H1 (cell line): ENCODE data around the gene ELP6. TPM values are rescaled to one million over a fixed set of nuclear protein-coding genes. Genes with fewer than 3 reads are reported as not detected.

ENCODE experiments used
- CTCF ChIA-PET: fragments of 300-600 bp; sonication (Branson Sonifier 250); formaldehyde crosslinking; loops from one replicate; lab custom pipeline; 2021; ENCODE audit not compliant: partially characterized antibody; lab: Charles Lee
- POLR2A ChIA-PET: fragments of 300-600 bp; sonication (Branson Sonifier 250); formaldehyde crosslinking; loops from one replicate; lab custom pipeline; 2021; ENCODE audit warnings: inconsistent platforms; ENCODE audit not compliant: partially characterized antibody; lab: Charles Lee
- DNase-seq, 2 experiments: peaks; one replicate each; pipeline versions ENCODE4 v3.0.0 to v3.0.0-alpha.2; 2010 to 2022; ENCODE audit warnings: low spot score in 2 of 2, low read depth in 1 of 2, mixed read lengths in 1 of 2
- FAIRE-seq: peaks from 2 replicates; lab custom pipeline; 2011; peaks lifted over from hg19 to GRCh38; lab: Jason Lieb, UNC
- H2AFZ ChIP-seq: 2 replicates; pipeline ENCODE4 v1.8.1; 2012; ENCODE audit warnings: low read length, inconsistent platforms
- H2AK5ac ChIP-seq: 2 replicates; pipeline ENCODE4 v1.6.1; 2013; ENCODE audit warnings: low read depth, low read length
- H2BK120ac ChIP-seq: replicated peaks from 2 replicates; pipeline ENCODE3; 2013; ENCODE audit warnings: low read depth, low read length, inconsistent platforms
- H2BK12ac ChIP-seq: 2 replicates; pipeline ENCODE4 v1.6.1; 2013; ENCODE audit warnings: low read depth, low read length
- H2BK15ac ChIP-seq: 2 replicates; pipeline ENCODE4 v1.6.1; 2013; ENCODE audit warnings: low read length
- H2BK20ac ChIP-seq: 2 replicates; pipeline ENCODE4 v1.6.1; 2013; ENCODE audit warnings: low read length
- H2BK5ac ChIP-seq: 2 replicates; pipeline ENCODE4 v1.6.1; 2013; ENCODE audit warnings: low read depth, low read length
- H3K14ac ChIP-seq: 2 replicates; pipeline ENCODE4 v1.6.1; 2013; ENCODE audit warnings: inconsistent platforms; ENCODE audit not compliant: insufficient read length
- H3K18ac ChIP-seq: 2 replicates; pipeline ENCODE4 v1.6.1; 2013; ENCODE audit warnings: low read length; ENCODE audit errors: extremely low read depth
- H3K23ac ChIP-seq: 2 replicates; pipeline ENCODE4 v1.6.1; 2013; ENCODE audit warnings: inconsistent platforms; ENCODE audit not compliant: insufficient read length
- H3K23me2 ChIP-seq: 2 replicates; pipeline ENCODE4 v1.6.1; 2013; ENCODE audit warnings: low read depth, low read length
- H3K27ac ChIP-seq: 2 replicates; pipeline ENCODE4 v1.6.1; 2011; ENCODE audit warnings: low read depth, low read length, inconsistent platforms
- H3K27me3 ChIP-seq, 4 experiments: replicated peaks in 1 of 4; 1 replicate in 1 of 4; 2 replicates in 3 of 4; pipeline versions ENCODE4 v1.6.1 to v1.8.1; 2011 to 2013; ENCODE audit warnings: low read length in 3 of 4, mild to moderate bottlenecking in 3 of 4, inconsistent platforms in 2 of 4, mixed read lengths in 2 of 4, moderate library complexity in 1 of 4; ENCODE audit not compliant: control insufficient read depth in 3 of 4, insufficient read depth in 3 of 4; ENCODE audit errors: extremely low read depth in 1 of 4
- H3K36me3 ChIP-seq, 4 experiments: 2 replicates each; pipeline versions ENCODE4 v1.6.1 to v1.8.1; 2011 to 2013; ENCODE audit warnings: mild to moderate bottlenecking in 4 of 4, low read length in 3 of 4, moderate library complexity in 2 of 4, control low read depth in 1 of 4, inconsistent platforms in 1 of 4; ENCODE audit not compliant: insufficient read depth in 4 of 4, control insufficient read depth in 2 of 4
- H3K4ac ChIP-seq: replicated peaks from 2 replicates; pipeline ENCODE3; 2013; ENCODE audit warnings: low read length, low read depth, mixed read lengths, inconsistent platforms; ENCODE audit not compliant: insufficient read length
- H3K4me1 ChIP-seq, 4 experiments: replicated peaks in 1 of 4; 1 replicate in 1 of 4; 2 replicates in 3 of 4; pipeline versions ENCODE4 v1.6.1 to v1.8.1; 2011 to 2013; ENCODE audit warnings: low read length in 3 of 4, inconsistent platforms in 2 of 4, mixed read lengths in 1 of 4; ENCODE audit not compliant: insufficient read depth in 4 of 4, control insufficient read depth in 3 of 4
- H3K4me2 ChIP-seq, 2 experiments: 2 replicates each; pipeline versions ENCODE4 v1.6.1 to v1.8.1; 2011 to 2013; ENCODE audit warnings: low read depth in 2 of 2, low read length in 2 of 2, control low read depth in 1 of 2, inconsistent platforms in 1 of 2, mild to moderate bottlenecking in 1 of 2; ENCODE audit not compliant: insufficient read depth in 1 of 2
- H3K4me3 ChIP-seq, 4 experiments: fragments of 200-600, 300-600 bp in 1 of 4; sonication (generic), shearing (Covaris generic), sonication (Bioruptor Twin) in 1 of 4; 2 replicates each; pipeline versions ENCODE4 v1.5.1 to v1.8.1; 2011 to 2016; ENCODE audit warnings: low read length in 4 of 4, low read depth in 3 of 4, control low read depth in 2 of 4, inconsistent platforms in 2 of 4, mild to moderate bottlenecking in 2 of 4, mixed read lengths in 1 of 4, moderate library complexity in 1 of 4; ENCODE audit not compliant: insufficient read depth in 2 of 4; ENCODE audit errors: extremely low read depth in 1 of 4
- H3K56ac ChIP-seq: replicated peaks from 2 replicates; pipeline ENCODE3; 2013; ENCODE audit warnings: low read depth, mild to moderate bottlenecking, mixed read lengths, low read length, inconsistent platforms; ENCODE audit not compliant: insufficient read length
- H3K79me1 ChIP-seq: 2 replicates; pipeline ENCODE4 v1.6.1; 2013; ENCODE audit warnings: low read depth, low read length, control low read depth
- H3K79me2 ChIP-seq, 2 experiments: 2 replicates each; pipeline versions ENCODE4 v1.6.1 to v1.8.1; 2012 to 2013; ENCODE audit warnings: low read length in 2 of 2, mild to moderate bottlenecking in 2 of 2, inconsistent platforms in 1 of 2; ENCODE audit not compliant: insufficient read depth in 2 of 2, control insufficient read depth in 1 of 2
- H3K9ac ChIP-seq, 4 experiments: replicated peaks in 1 of 4; 1 replicate in 1 of 4; 2 replicates in 3 of 4; pipeline versions ENCODE4 v1.6.1 to v1.8.1; 2011 to 2013; ENCODE audit warnings: low read depth in 3 of 4, low read length in 3 of 4, control low read depth in 2 of 4, mild to moderate bottlenecking in 2 of 4, moderate library complexity in 2 of 4, inconsistent platforms in 1 of 4; ENCODE audit errors: extremely low read depth in 1 of 4
- H3K9me3 ChIP-seq, 2 experiments: 2 replicates each; pipeline versions ENCODE4 v1.6.1 to v1.8.1; 2012 to 2013; ENCODE audit warnings: mild to moderate bottlenecking in 2 of 2, moderate library complexity in 2 of 2, control low read depth in 1 of 2, inconsistent platforms in 1 of 2, low read depth in 1 of 2, low read length in 1 of 2, mixed read lengths in 1 of 2; ENCODE audit not compliant: insufficient read depth in 2 of 2
- H4K20me1 ChIP-seq, 2 experiments: replicated peaks in 1 of 2; 2 replicates each; pipeline versions ENCODE3 to v1.8.1; 2011 to 2013; ENCODE audit warnings: inconsistent platforms in 2 of 2, low read length in 2 of 2, mild to moderate bottlenecking in 1 of 2; ENCODE audit not compliant: insufficient read depth in 2 of 2, control insufficient read depth in 1 of 2
- H4K5ac ChIP-seq: 2 replicates; pipeline ENCODE4 v1.6.1; 2013; ENCODE audit warnings: low read length, low read depth, mixed read lengths, inconsistent platforms; ENCODE audit not compliant: insufficient read length
- H4K8ac ChIP-seq: 2 replicates; pipeline ENCODE4 v1.8.0; 2013; ENCODE audit warnings: mild to moderate bottlenecking, moderate library complexity, low read length, inconsistent platforms; ENCODE audit not compliant: insufficient read depth; ENCODE audit errors: extremely low read depth
- H4K91ac ChIP-seq: replicated peaks from 2 replicates; pipeline ENCODE3; 2013; ENCODE audit warnings: low read length, mixed read lengths, inconsistent platforms; ENCODE audit not compliant: insufficient read length
- BCL11A ChIP-seq, 2 experiments: IDR thresholded peaks; one replicate each; pipeline ENCODE4 v1.6.1; 2011; ENCODE audit warnings: low read depth in 2 of 2, low read length in 2 of 2, mild to moderate bottlenecking in 2 of 2
- CHD1 ChIP-seq: IDR thresholded peaks from 2 replicates; pipeline ENCODE4 v1.6.1; 2012; ENCODE audit warnings: low read depth, low read length, improper control_type of control experiment
- CHD2 ChIP-seq: IDR thresholded peaks from 2 replicates; pipeline ENCODE4 v1.6.1; 2012; ENCODE audit warnings: low read length, improper control_type of control experiment
- SIN3A ChIP-seq, 2 experiments: IDR thresholded peaks in 1 of 2; conservative IDR thresholded peaks in 1 of 2; 2 replicates each; pipeline ENCODE4 v1.6.1; 2011 to 2012; ENCODE audit warnings: low read length in 2 of 2, improper control_type of control experiment in 1 of 2, low read depth in 1 of 2, mild to moderate bottlenecking in 1 of 2
- TAF1 ChIP-seq: IDR thresholded peaks from 2 replicates; pipeline ENCODE4 v1.6.1; 2011; ENCODE audit warnings: mild to moderate bottlenecking, low read depth, low read length
- ZNF274 ChIP-seq: IDR thresholded peaks from 2 replicates; pipeline ENCODE4 v1.7.0; 2012; ENCODE audit warnings: low read length, borderline replicate concordance; ENCODE audit errors: extremely low read depth
- WGBS, 2 experiments: shearing (Covaris generic) in 1 of 2; methylation state at CpG; one replicate each; pipeline versions ENCODE4 v1.1.6 to v1.1.7; 2013 to 2015; ENCODE audit warnings: low lambda C conversion rate in 2 of 2, mixed read lengths in 2 of 2, inconsistent platforms in 1 of 2, low coverage in 1 of 2, missing lambda C conversion rate in 1 of 2; ENCODE audit not compliant: insufficient replicate concordance in 2 of 2, insufficient coverage in 1 of 2, insufficient read length in 1 of 2; ENCODE audit errors: extremely low coverage in 1 of 2, missing lambda C conversion rate in 1 of 2; 5-methylcytosine and 5-hydroxymethylcytosine counted together
- polyA plus RNA-seq, 7 experiments: library from polyadenylated mRNA; depleted of rRNA in 3 of 7; stranded (reverse) in 5 of 7; unstranded in 2 of 7; fragments of >200 nt in 5 of 7; fragments of 200-250 nt in 2 of 7; gene quantifications; 1 replicate in 5 of 7; 2 replicates in 1 of 7; 4 replicates in 1 of 7; pipeline versions ENCODE4 v1.2.1 to v1.2.3, GENCODE V29; 2011 to 2013; ENCODE audit warnings: missing spikeins in 2 of 7, mixed read lengths in 2 of 7
- total RNA-seq: library from RNA; stranded (reverse); fragmentation: NEBNext Ultra II Directional; extraction: Animal tissue kit (Norgen Biotek cat#: 25700); gene quantifications from 2 replicates; pipeline ENCODE4 v1.2.1, GENCODE V29; 2021

ELP6 gene
- total and polyA plus RNA-seq, 2 of the 8 experiments (the other 6 are each of a cell fraction or from before 2014, with no cell fraction given) = 51.1 to 78.7 TPM

- no peak overlapping the region for H3K56ac ChIP-seq
- no peak overlapping the region for H4K91ac ChIP-seq
- H4K5ac ChIP-seq = no peak overlapping the region
- H2BK15ac ChIP-seq = no peak overlapping the region
- H3K23me2 ChIP-seq = peaks cover 3% of the 10 kb centered on the region; the same call in 1 of the 2 replicates
- 90% methylated on average over 3 of the region's 3 CpGs; no CpG with 5 or more reads in 1 of the 2 experiments for WGBS, 2 experiments
- H3K4me2 ChIP-seq = no peak overlapping the region; a peak in 1 of 4 replicates
- no peak overlapping the region for H3K18ac ChIP-seq
- H2BK5ac ChIP-seq = no peak overlapping the region
- H2BK12ac ChIP-seq = no peak overlapping the region
- H2BK20ac ChIP-seq = no peak overlapping the region
- H3K4me1 ChIP-seq = peaks cover 0 to 6% (median 3%) of the 10 kb centered on the region in 4 experiments; a peak in 3 of 7 replicates
- no peaks in the 10 kb centered on the region for H3K36me3 ChIP-seq
- ChIA-PET POLR2A (interaction anchor here (0.7 to 1.0 kb wide), 4 partner anchors 10 to 20 kb away, joined by 3 to 4 read pairs (median 3); no protein-coding TSS in a partner anchor), CTCF (interaction anchor here (1.1 to 2.0 kb wide), 5 partner anchors 10 to 52 kb away, joined by 3 to 7 read pairs (median 5); no protein-coding TSS in a partner anchor)
- no peaks in the 10 kb centered on the region for H3K9me3 ChIP-seq
- DNase-seq (no peak), FAIRE-seq (no peak)
- peaks cover 7 to 64% of the 10 kb centered on the region in 2 experiments for H3K79me2 ChIP-seq
- H3K23ac ChIP-seq = no peak overlapping the region
- H3K4ac ChIP-seq = no peak overlapping the region
- no peak overlapping the region for H4K8ac ChIP-seq
- no peak overlapping the region for H3K4me3 ChIP-seq
- H2AFZ ChIP-seq = no peak overlapping the region
- H3K79me1 ChIP-seq = peaks cover 6% of the 10 kb centered on the region; the same call in 1 of the 2 replicates
- TF ChIP-seq CHD1 (no peak), CHD2 (no peak), BCL11A (IDR thresholded peaks at IDR 0.05; ENCODE audit: low read depth in 2 of 2, low read length in 2 of 2) (no peak), SIN3A (conservative IDR thresholded peaks at IDR 0.05 in 1 of 2, IDR thresholded peaks at IDR 0.05 in 1 of 2; ENCODE audit: low read depth in 1 of 2, low read length in 2 of 2) (0 out of 4 replicates have a peak, but pooled peaks of 1 of the 2 experiments have one; percentile 40), ZNF274 (no peak), TAF1 (no peak)
- H3K27ac ChIP-seq = no peak overlapping the region
- no peak overlapping the region for H3K9ac ChIP-seq
- peaks cover 0 to 12% of the 10 kb centered on the region in 2 experiments for H4K20me1 ChIP-seq
- H3K14ac ChIP-seq = no peak overlapping the region
- no peaks in the 10 kb centered on the region for H3K27me3 ChIP-seq
- H2AK5ac ChIP-seq = no peak overlapping the region
- H2BK120ac ChIP-seq = no peak overlapping the region
These were observed 40.1 kb downstream of the ELP6 start for GRCh38 chr3:47473391-47473790.
